Activated naive CD8-positive, alpha-beta T cell treated with anti-CD3 and anti-CD28 coated beads for 36 hours (primary cell): ENCODE data around the gene CHMP2A. TPM values are rescaled to one million over a fixed set of nuclear protein-coding genes. Genes with fewer than 3 reads are reported as not detected.
A peak's percentile ranks its signal among the peaks of the same experiment; 100 is the strongest.

Experiments
- DNase-seq: peaks from one replicate; pipeline ENCODE4 v3.0.0; 2021
- H3K27ac Mint-ChIP-seq: one replicate; pipeline ENCODE4 v1.8.0; 2022; ENCODE audit warnings: mild to moderate bottlenecking, moderate library complexity, mixed read lengths
- H3K27me3 Mint-ChIP-seq: one replicate; pipeline ENCODE4 v1.8.0; 2022; ENCODE audit warnings: mild to moderate bottlenecking, mixed read lengths
- H3K36me3 Mint-ChIP-seq: one replicate; pipeline ENCODE4 v1.8.0; 2021; ENCODE audit warnings: mild to moderate bottlenecking, mixed read lengths
- H3K4me1 Mint-ChIP-seq: one replicate; pipeline ENCODE4 v1.8.0; 2021; ENCODE audit warnings: mixed read lengths
- H3K4me3 Mint-ChIP-seq: one replicate; pipeline ENCODE4 v1.8.0; 2022; ENCODE audit warnings: mild to moderate bottlenecking, moderate library complexity, mixed read lengths
- H3K9me3 Mint-ChIP-seq: one replicate; pipeline ENCODE4 v1.8.0; 2022; ENCODE audit warnings: mixed read lengths
- total RNA-seq, 2 experiments: library from RNA; stranded (reverse); gene quantifications; one replicate each; pipeline ENCODE4 v1.2.3, GENCODE V29; 2021

Gene CHMP2A
- total RNA-seq, 2 experiments from 2014 or later: 76.9 to 79.2 TPM

GRCh38 chr19:58538257-58539168 lies 16.4 kb downstream of the CHMP2A start:
- Mint-ChIP-seq H3K27me3 (peaks cover 38% of the 10 kb centered on the region), H3K9me3 (no peaks in the 10 kb centered on the region), H3K36me3 (no peaks in the 10 kb centered on the region), H3K27ac (peak overlapping the region; percentile 72), H3K4me3 (peak overlapping the region; percentile 80), H3K4me1 (peaks cover 7% of the 10 kb centered on the region)
- DNase-seq: peak; percentile 64

- Mint-ChIP-seq H3K27me3 (peaks cover 28% of the 10 kb centered on the region), H3K27ac (no peak overlapping the region), H3K4me3 (peak overlapping the region; percentile 80), H3K36me3 (no peaks in the 10 kb centered on the region), H3K9me3 (no peaks in the 10 kb centered on the region), H3K4me1 (peaks cover 5% of the 10 kb centered on the region)
- no peak for DNase-seq
These were observed 17.8 kb downstream of the CHMP2A start for GRCh38 chr19:58536852-58537798.

GRCh38 chr19:58535857-58536256 lies 19.0 kb downstream of the CHMP2A start:
- peaks cover 21% of the 10 kb centered on the region for H3K27me3 Mint-ChIP-seq
- no peaks in the 10 kb centered on the region for H3K9me3 Mint-ChIP-seq
- H3K36me3 Mint-ChIP-seq: no peaks in the 10 kb centered on the region
- DNase-seq: no peak
- peaks cover 5% of the 10 kb centered on the region for H3K4me1 Mint-ChIP-seq
- no peak overlapping the region for H3K27ac Mint-ChIP-seq
- H3K4me3 Mint-ChIP-seq: no peak overlapping the region

GRCh38 chr19:58531034-58531840 lies 23.7 kb downstream of the CHMP2A start:
- H3K36me3 Mint-ChIP-seq: no peaks in the 10 kb centered on the region
- no peak overlapping the region for H3K4me3 Mint-ChIP-seq
- no peaks in the 10 kb centered on the region for H3K4me1 Mint-ChIP-seq
- DNase-seq: no peak
- no peaks in the 10 kb centered on the region for H3K27me3 Mint-ChIP-seq
- H3K9me3 Mint-ChIP-seq: no peaks in the 10 kb centered on the region
- H3K27ac Mint-ChIP-seq: no peak overlapping the region

GRCh38 chr19:58529405-58529804 lies 25.5 kb downstream of the CHMP2A start:
- DNase-seq: no peak
- Mint-ChIP-seq H3K9me3 (no peaks in the 10 kb centered on the region), H3K4me1 (no peaks in the 10 kb centered on the region), H3K27me3 (no peaks in the 10 kb centered on the region), H3K27ac (no peak overlapping the region), H3K4me3 (no peak overlapping the region), H3K36me3 (no peaks in the 10 kb centered on the region)

- H3K4me3 Mint-ChIP-seq: no peak overlapping the region
These were observed 32.2 kb downstream of the CHMP2A start for GRCh38 chr19:58522709-58523108.

GRCh38 chr19:58521651-58522050 lies 33.3 kb downstream of the CHMP2A start:
- no peaks in the 10 kb centered on the region for H3K9me3 Mint-ChIP-seq
- H3K36me3 Mint-ChIP-seq: peaks cover 8% of the 10 kb centered on the region
- H3K27ac Mint-ChIP-seq: no peak overlapping the region
- H3K4me3 Mint-ChIP-seq: peak overlapping the region; percentile 1
- no peaks in the 10 kb centered on the region for H3K27me3 Mint-ChIP-seq
- H3K4me1 Mint-ChIP-seq: peaks cover 13% of the 10 kb centered on the region
- DNase-seq: no peak

More at GRCh38 chr19:58522709-58523108, 32.2 kb downstream of the CHMP2A start:
- DNase-seq: no peak
- H3K36me3 Mint-ChIP-seq: peaks cover 4% of the 10 kb centered on the region
- no peaks in the 10 kb centered on the region for H3K9me3 Mint-ChIP-seq
- H3K27me3 Mint-ChIP-seq: no peaks in the 10 kb centered on the region
- H3K4me1 Mint-ChIP-seq: peaks cover 11% of the 10 kb centered on the region
- no peak overlapping the region for H3K27ac Mint-ChIP-seq

GRCh38 chr19:58520257-58520599 lies 34.7 kb downstream of the CHMP2A start:
- H3K27me3 Mint-ChIP-seq: no peaks in the 10 kb centered on the region
- H3K36me3 Mint-ChIP-seq: peaks cover 18% of the 10 kb centered on the region
- peak overlapping the region; percentile 96 for H3K4me3 Mint-ChIP-seq
- H3K9me3 Mint-ChIP-seq: no peaks in the 10 kb centered on the region
- H3K4me1 Mint-ChIP-seq: peaks cover 23% of the 10 kb centered on the region
- H3K27ac Mint-ChIP-seq: peak overlapping the region; percentile 88
- no peak for DNase-seq

GRCh38 chr19:58519355-58520256 lies 35.3 kb downstream of the CHMP2A start, which contains the start of gene ZBTB45:
ZBTB45 (minus strand) TSS chr19:58519810; CDS start chr19:58517673, 2,137 bp downstream.
- Mint-ChIP-seq H3K36me3 (peaks cover 23% of the 10 kb centered on the region), H3K27me3 (no peaks in the 10 kb centered on the region), H3K9me3 (no peaks in the 10 kb centered on the region), H3K4me3 (peak within 1 kb of the TSS; percentile 96), H3K27ac (peak within 1 kb of the TSS; percentile 88), H3K4me1 (peaks cover 27% of the 10 kb centered on the region)
- peak; percentile 94 for DNase-seq

GRCh38 chr19:58519087-58519354 lies 35.9 kb downstream of the CHMP2A start:
- Mint-ChIP-seq H3K27me3 (no peaks in the 10 kb centered on the region), H3K4me1 (peaks cover 27% of the 10 kb centered on the region), H3K9me3 (no peaks in the 10 kb centered on the region)

GRCh38 chr19:58518256-58519086 lies 36.4 kb downstream of the CHMP2A start:
- DNase-seq: peak; percentile 19
- peak overlapping the region; percentile 88 for H3K27ac Mint-ChIP-seq
- H3K27me3 Mint-ChIP-seq: no peaks in the 10 kb centered on the region
- H3K36me3 Mint-ChIP-seq: peaks cover 26% of the 10 kb centered on the region
- H3K4me1 Mint-ChIP-seq: peaks cover 29% of the 10 kb centered on the region
- H3K4me3 Mint-ChIP-seq: peak overlapping the region; percentile 96
- H3K9me3 Mint-ChIP-seq: no peaks in the 10 kb centered on the region

More at GRCh38 chr19:58519087-58519354, 35.9 kb downstream of the CHMP2A start:
- H3K36me3 Mint-ChIP-seq: peaks cover 26% of the 10 kb centered on the region
- DNase-seq: peak; percentile 62
- H3K27ac Mint-ChIP-seq: peak overlapping the region; percentile 88
- H3K4me3 Mint-ChIP-seq: peak overlapping the region; percentile 96

GRCh38 chr19:58516964-58517833 lies 37.7 kb downstream of the CHMP2A start:
- Mint-ChIP-seq H3K27ac (no peak overlapping the region), H3K4me1 (peaks cover 29% of the 10 kb centered on the region), H3K36me3 (peaks cover 26% of the 10 kb centered on the region), H3K27me3 (no peaks in the 10 kb centered on the region), H3K4me3 (peak overlapping the region; percentile 96), H3K9me3 (no peaks in the 10 kb centered on the region)
- DNase-seq: no peak
